HUES64 (cell line): ENCODE measurements around the gene ZNF616.

ENCODE experiments used
- H3K27ac ChIP-seq: 2 replicates; pipeline ENCODE4 v1.7.0; 2013; ENCODE audit warnings: low read depth, low read length, inconsistent platforms
- H3K27me3 ChIP-seq: 2 replicates; pipeline ENCODE4 v1.6.1; 2013; ENCODE audit warnings: mild to moderate bottlenecking, low read length; ENCODE audit not compliant: insufficient read depth
- H3K36me3 ChIP-seq: 2 replicates; pipeline ENCODE4 v1.6.1; 2013; ENCODE audit warnings: mild to moderate bottlenecking, low read length; ENCODE audit not compliant: insufficient read depth
- H3K4me1 ChIP-seq: 2 replicates; pipeline ENCODE4 v1.6.1; 2013; ENCODE audit warnings: mild to moderate bottlenecking, low read length, moderate library complexity; ENCODE audit not compliant: insufficient read depth
- H3K4me3 ChIP-seq: 2 replicates; pipeline ENCODE4 v1.5.1; 2013; ENCODE audit warnings: mild to moderate bottlenecking, low read length, moderate library complexity
- H3K9ac ChIP-seq: 2 replicates; pipeline ENCODE4 v1.6.1; 2013; ENCODE audit warnings: mild to moderate bottlenecking, low read depth, low read length
- H3K9me3 ChIP-seq: 2 replicates; pipeline ENCODE4 v1.6.1; 2013; ENCODE audit warnings: low read depth, low read length; ENCODE audit not compliant: insufficient read depth
- WGBS: fragments of 150-250, 120-280 bp; methylation state at CpG from one replicate; pipeline ENCODE4 v1.1.7; 2013; ENCODE audit warnings: missing lambda C conversion rate; 5-methylcytosine and 5-hydroxymethylcytosine counted together

Gene ZNF616

DNA sequence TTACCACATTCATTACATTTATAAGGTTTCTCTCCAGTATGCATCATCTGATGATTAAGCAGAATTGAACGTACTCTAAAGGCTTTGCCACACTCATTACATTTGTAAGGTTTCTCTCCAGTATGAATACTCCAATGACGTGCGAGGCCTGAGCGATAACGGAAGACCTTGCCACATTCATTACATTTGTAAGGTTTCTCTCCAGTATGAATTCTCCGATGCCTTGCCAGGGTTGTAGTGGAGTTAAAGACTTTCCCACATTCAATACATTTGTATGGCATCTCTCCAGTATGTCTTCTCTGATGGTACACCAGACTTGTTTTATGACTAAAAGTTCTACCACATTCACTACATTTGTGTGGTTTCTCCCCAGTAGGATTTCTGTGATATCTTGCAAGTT, 74.3 kb downstream of the ZNF616 start:
- no peaks in the 10 kb centered on the region for H3K27me3 ChIP-seq
- no peaks in the 10 kb centered on the region for H3K4me1 ChIP-seq
- peaks cover 81% of the 10 kb centered on the region for H3K9me3 ChIP-seq
- H3K27ac ChIP-seq: no peak overlapping the region
- WGBS: 95% methylated on average over 5 of the region's 6 CpGs
- no peak overlapping the region for H3K9ac ChIP-seq
- peaks cover 69% of the 10 kb centered on the region for H3K36me3 ChIP-seq
- H3K4me3 ChIP-seq: no peak overlapping the region
